Measurements from ENCODE around the gene JDP2. TPM values are rescaled to one million over a fixed set of nuclear protein-coding genes. Genes with fewer than 3 reads are reported as not detected.

Gene JDP2
- total RNA-seq, 1 donor from 2014 or later, result 58.4 TPM

DNA sequence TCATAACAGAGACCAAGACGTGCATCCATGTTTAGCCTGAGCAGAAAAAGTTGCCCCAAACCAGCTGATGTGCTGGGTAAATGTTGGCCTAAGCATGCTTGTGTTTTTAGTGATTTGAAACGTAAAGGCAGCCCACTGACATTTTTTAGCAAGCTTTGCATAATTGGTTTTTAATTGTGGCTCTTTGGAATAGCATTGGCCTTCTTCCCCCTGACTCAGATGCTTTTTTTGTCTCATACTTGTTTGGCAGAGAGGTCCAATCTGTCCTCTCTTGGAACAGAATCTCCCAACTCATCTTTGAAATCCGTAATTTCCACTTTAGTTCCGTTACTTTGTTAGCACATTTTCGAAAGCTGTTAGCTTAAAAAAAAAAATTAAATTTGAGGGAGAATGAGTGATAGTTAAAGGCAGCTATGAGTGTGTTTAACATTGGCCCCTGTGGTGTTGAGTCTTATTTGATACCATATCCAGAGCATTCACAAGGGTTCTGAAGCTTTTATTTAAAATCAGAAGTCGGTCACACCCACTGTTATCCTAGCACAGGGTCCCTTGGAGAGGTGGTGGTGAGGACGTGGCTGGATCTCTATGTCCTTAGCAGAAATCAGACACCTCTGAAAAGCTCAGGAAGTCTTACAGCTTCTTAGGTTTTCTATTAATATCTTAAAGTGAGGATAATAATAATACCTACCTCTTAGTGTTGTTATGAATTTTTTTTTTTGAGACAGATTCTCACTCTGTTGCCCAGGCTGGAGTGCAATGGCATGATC lies 15.6 kb downstream of the JDP2 start:
- no peak for DNase-seq (ENCODE audit: low read depth)
- H3K36me3 ChIP-seq (ENCODE audit: control insufficient read depth, insufficient read depth, low read length), result peaks cover 25% of the 10 kb centered on the region
- H3K4me3 ChIP-seq (ENCODE audit: low read depth, low read length), result no peak overlapping the region
- TF ChIP-seq, protein P1, sequence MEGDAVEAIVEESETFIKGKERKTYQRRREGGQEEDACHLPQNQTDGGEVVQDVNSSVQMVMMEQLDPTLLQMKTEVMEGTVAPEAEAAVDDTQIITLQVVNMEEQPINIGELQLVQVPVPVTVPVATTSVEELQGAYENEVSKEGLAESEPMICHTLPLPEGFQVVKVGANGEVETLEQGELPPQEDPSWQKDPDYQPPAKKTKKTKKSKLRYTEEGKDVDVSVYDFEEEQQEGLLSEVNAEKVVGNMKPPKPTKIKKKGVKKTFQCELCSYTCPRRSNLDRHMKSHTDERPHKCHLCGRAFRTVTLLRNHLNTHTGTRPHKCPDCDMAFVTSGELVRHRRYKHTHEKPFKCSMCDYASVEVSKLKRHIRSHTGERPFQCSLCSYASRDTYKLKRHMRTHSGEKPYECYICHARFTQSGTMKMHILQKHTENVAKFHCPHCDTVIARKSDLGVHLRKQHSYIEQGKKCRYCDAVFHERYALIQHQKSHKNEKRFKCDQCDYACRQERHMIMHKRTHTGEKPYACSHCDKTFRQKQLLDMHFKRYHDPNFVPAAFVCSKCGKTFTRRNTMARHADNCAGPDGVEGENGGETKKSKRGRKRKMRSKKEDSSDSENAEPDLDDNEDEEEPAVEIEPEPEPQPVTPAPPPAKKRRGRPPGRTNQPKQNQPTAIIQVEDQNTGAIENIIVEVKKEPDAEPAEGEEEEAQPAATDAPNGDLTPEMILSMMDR (IDR thresholded peaks at IDR 0.05; ENCODE audit: insufficient read depth, low read length, severe bottlenecking), result no peak
- no peaks in the 10 kb centered on the region for H3K27me3 ChIP-seq (ENCODE audit: control insufficient read depth, insufficient read depth, low read length)
- no peak for FAIRE-seq

DNA sequence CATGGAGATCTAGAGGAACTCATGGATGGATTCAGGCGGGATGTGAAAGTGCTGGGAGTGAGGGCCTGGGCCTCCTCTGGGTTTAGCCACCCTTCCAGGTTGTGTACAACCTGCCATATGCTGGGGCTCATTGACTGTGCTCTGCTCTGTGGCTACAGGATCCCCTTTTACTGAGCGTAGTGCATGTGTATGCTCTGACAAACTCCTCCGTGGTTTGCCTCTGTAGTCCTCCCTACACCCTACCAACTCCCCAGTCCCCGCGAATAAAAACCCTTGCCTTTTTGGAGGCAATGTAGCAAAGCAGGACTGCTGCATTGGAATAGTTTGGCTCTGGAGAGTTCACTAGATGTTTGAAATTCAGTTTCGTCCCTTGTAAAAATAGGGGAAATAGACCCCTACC lies 17.4 kb downstream of the JDP2 start:
- no peak for FAIRE-seq

DNA sequence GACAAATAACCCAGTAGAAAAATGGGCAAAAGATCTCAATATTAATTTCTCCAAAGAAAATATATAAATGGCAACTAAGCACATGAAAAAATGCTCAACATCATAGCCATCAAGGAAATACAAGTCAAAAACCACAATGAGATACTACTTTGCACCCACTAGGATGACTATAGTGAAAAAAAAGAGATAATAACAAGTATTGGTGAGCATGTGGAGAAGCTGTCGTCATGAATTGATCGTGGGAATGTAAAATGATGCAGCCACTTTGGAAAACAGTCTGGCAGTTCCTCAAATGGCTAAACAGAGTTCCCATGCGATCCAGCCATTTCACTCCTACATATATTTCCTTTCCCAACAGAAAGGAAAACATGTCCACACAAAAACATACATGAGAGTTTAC lies 18.1 kb downstream of the JDP2 start:
- no peaks in the 10 kb centered on the region for H3K27me3 ChIP-seq (ENCODE audit: control insufficient read depth, insufficient read depth, low read length)
- H3K36me3 ChIP-seq (ENCODE audit: control insufficient read depth, insufficient read depth, low read length), result peaks cover 18% of the 10 kb centered on the region
- DNase-seq (ENCODE audit: low read depth) (no peak), FAIRE-seq (no peak)
- TF ChIP-seq, protein P1 (IDR thresholded peaks at IDR 0.05; ENCODE audit: insufficient read depth, low read length, severe bottlenecking), result no peak
- H3K4me3 ChIP-seq (ENCODE audit: low read depth, low read length), result no peak overlapping the region

More for the DNA sequence above, 17.4 kb downstream of the JDP2 start:
- no peaks in the 10 kb centered on the region for H3K27me3 ChIP-seq (ENCODE audit: control insufficient read depth, insufficient read depth, low read length)
- H3K4me3 ChIP-seq (ENCODE audit: low read depth, low read length), result no peak overlapping the region
- peaks cover 18% of the 10 kb centered on the region for H3K36me3 ChIP-seq (ENCODE audit: control insufficient read depth, insufficient read depth, low read length)
- TF ChIP-seq, protein P1 (IDR thresholded peaks at IDR 0.05; ENCODE audit: insufficient read depth, low read length, severe bottlenecking), result no peak
- no peak for DNase-seq (ENCODE audit: low read depth)

DNA sequence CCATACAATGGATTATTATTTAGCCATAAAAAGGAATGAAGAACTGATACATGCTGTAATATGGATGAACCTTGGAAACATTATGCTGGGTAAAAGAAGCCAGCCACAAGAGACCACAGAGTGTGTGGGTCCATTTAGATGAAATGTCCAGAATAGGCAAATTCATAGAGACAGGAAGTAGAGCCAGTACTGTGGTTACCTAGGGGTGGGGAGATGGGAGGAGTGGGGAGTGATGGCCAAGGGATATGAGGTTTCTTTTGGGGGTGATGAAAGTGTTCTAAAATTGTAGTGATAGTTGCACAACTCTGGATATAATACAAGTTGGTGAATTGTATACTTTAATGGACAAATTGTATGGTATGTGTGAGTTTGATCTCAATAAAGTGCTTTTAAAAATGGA lies 18.6 kb downstream of the JDP2 start:
- FAIRE-seq (no peak), DNase-seq (ENCODE audit: low read depth) (no peak)
- Histone ChIP-seq H3K36me3 (ENCODE audit: control insufficient read depth, insufficient read depth, low read length) (peaks cover 15% of the 10 kb centered on the region), H3K4me3 (ENCODE audit: low read depth, low read length) (no peak overlapping the region), H3K27me3 (ENCODE audit: control insufficient read depth, insufficient read depth, low read length) (no peaks in the 10 kb centered on the region)
- TF ChIP-seq, protein P1 (IDR thresholded peaks at IDR 0.05; ENCODE audit: insufficient read depth, low read length, severe bottlenecking), result no peak

DNA sequence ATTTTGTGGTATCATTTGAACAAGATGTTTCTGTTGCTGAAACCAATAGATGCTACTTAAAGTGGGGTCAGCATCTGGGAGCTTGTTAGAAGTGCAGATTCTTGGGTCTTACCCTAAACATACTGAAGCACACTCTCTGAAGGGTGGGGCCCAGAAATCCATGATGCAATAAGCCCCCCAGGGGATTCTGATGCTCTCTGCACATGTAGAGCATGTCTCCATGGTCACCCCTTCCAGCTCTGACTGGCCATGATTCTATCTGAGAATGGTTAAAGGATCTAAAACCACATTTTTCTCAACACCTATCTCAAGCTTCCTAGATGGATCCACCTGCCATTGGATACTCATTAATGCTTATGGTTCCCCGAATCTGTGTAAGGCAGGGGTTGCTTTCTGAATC lies 20.4 kb downstream of the JDP2 start:
- TF ChIP-seq, protein P1 (IDR thresholded peaks at IDR 0.05; ENCODE audit: insufficient read depth, low read length, severe bottlenecking), result no peak
- Histone ChIP-seq H3K27me3 (ENCODE audit: control insufficient read depth, insufficient read depth, low read length) (no peaks in the 10 kb centered on the region), H3K36me3 (ENCODE audit: control insufficient read depth, insufficient read depth, low read length) (peaks cover 13% of the 10 kb centered on the region), H3K4me3 (ENCODE audit: low read depth, low read length) (no peak overlapping the region)
- DNase-seq (ENCODE audit: low read depth) (no peak), FAIRE-seq (no peak)

DNA sequence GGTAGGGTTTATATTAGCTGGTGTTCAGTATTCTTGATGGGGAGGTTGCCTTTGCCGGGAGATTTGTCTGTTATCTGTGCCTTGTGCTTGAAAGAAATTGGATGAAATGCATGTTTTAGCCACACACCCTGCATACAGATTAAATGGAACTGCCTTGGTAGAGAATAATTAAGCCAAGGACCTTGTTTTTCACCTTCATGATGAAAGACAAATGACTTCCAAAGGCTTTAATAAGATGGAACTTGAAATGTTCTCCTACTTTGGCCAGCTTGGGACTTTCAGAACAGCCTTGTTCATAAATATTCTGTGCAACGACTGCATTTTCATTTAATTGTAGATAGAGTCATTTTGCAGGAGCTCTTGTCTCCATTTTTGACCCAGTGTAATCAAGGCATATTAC lies 21.2 kb downstream of the JDP2 start:
- TF ChIP-seq, protein P1 (IDR thresholded peaks at IDR 0.05; ENCODE audit: insufficient read depth, low read length, severe bottlenecking), result no peak
- Histone ChIP-seq H3K36me3 (ENCODE audit: control insufficient read depth, insufficient read depth, low read length) (peaks cover 16% of the 10 kb centered on the region), H3K4me3 (ENCODE audit: low read depth, low read length) (no peak overlapping the region), H3K27me3 (ENCODE audit: control insufficient read depth, insufficient read depth, low read length) (no peaks in the 10 kb centered on the region)
- FAIRE-seq, result no peak
- no peak for DNase-seq (ENCODE audit: low read depth)

All from bronchial epithelial cell (primary cell).